ENCODE measurements around the gene TRA2B. TPM values are rescaled to one million over a fixed set of nuclear protein-coding genes. Genes with fewer than 3 reads are reported as not detected.

Gene TRA2B
- total and polyA plus RNA-seq, 2 of the 8 experiments (the other 6 are each of a cell fraction or from before 2014, with no cell fraction given), result 206 to 274 TPM

DNA sequence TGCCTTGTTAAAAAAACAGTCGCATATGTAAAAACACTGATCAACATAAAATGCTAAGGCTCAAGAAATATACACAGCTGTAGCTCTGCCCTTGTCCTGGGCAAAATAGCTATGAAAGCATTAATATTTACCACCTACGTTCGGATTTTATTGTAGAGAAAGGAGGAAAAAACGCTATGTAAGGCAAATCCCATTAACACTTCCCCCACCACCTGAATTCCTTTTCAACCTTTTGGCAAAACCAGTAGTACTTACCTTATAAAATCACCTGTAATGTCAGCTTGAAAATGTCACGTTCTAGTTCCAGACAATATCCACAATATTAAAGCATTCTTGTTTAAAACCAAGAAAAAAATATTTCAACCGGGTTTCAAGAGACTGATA lies 3.6 kb downstream of the TRA2B start:
- Histone ChIP-seq H2BK15ac (ENCODE audit: low read length) (no peak overlapping the region), H3K27me3 (replicated peaks in 1 of 4; ENCODE audit: control insufficient read depth in 3 of 4, extremely low read depth in 1 of 4, insufficient read depth in 3 of 4, low read length in 3 of 4) (no peaks in the 10 kb centered on the region), H3K14ac (ENCODE audit: insufficient read length) (no peak overlapping the region), H3K9me3 (ENCODE audit: insufficient read depth in 2 of 2, low read depth in 1 of 2, low read length in 1 of 2) (no peaks in the 10 kb centered on the region; a peak in 1 of 4 replicates), H4K5ac (ENCODE audit: insufficient read length, low read depth, low read length) (no peak overlapping the region), H3K79me1 (ENCODE audit: low read depth, low read length) (no peaks in the 10 kb centered on the region), H2BK12ac (ENCODE audit: low read depth, low read length) (no peak overlapping the region), H2AK5ac (ENCODE audit: low read depth, low read length) (no peak overlapping the region), H4K8ac (ENCODE audit: extremely low read depth, insufficient read depth, low read length) (no peak overlapping the region), H3K79me2 (ENCODE audit: control insufficient read depth in 1 of 2, insufficient read depth in 2 of 2, low read length in 2 of 2) (peaks cover 81 to 87% of the 10 kb centered on the region in 2 experiments), H3K4me3 (ENCODE audit: extremely low read depth in 1 of 4, insufficient read depth in 2 of 4, low read depth in 3 of 4, low read length in 4 of 4) (peak overlapping the region; percentile 83 to 100 (median 96); a peak in 7 of 8 replicates), H3K4me2 (ENCODE audit: insufficient read depth in 1 of 2, low read depth in 2 of 2, low read length in 2 of 2) (peak overlapping the region; percentile 81 to 87), H2BK20ac (ENCODE audit: low read length) (no peak overlapping the region), H2BK120ac (replicated peaks; ENCODE audit: low read depth, low read length) (no peak overlapping the region), H3K4ac (replicated peaks; ENCODE audit: insufficient read length, low read depth, low read length) (no peak overlapping the region), H2AFZ (ENCODE audit: low read length) (no peak overlapping the region), H3K27ac (ENCODE audit: low read depth, low read length) (no peak overlapping the region), H3K36me3 (ENCODE audit: control insufficient read depth in 2 of 4, insufficient read depth in 4 of 4, low read length in 3 of 4) (peaks cover 0 to 28% (median 12%) of the 10 kb centered on the region in 4 experiments; a peak in 5 of 8 replicates), H3K4me1 (replicated peaks in 1 of 4; ENCODE audit: control insufficient read depth in 3 of 4, insufficient read depth in 4 of 4, low read length in 3 of 4) (peaks cover 0 to 18% (median 8%) of the 10 kb centered on the region in 4 experiments; a peak in 4 of 7 replicates), H3K9ac (replicated peaks in 1 of 4; ENCODE audit: extremely low read depth in 1 of 4, low read depth in 3 of 4, low read length in 3 of 4) (peak overlapping the region in 1 of 4 experiments; percentile 41; a peak in 1 of 7 replicates), H3K56ac (replicated peaks; ENCODE audit: insufficient read length, low read depth, low read length) (no peak overlapping the region), H3K18ac (ENCODE audit: extremely low read depth, low read length) (no peak overlapping the region), H4K91ac (replicated peaks; ENCODE audit: insufficient read length, low read length) (no peak overlapping the region), H4K20me1 (replicated peaks in 1 of 2; ENCODE audit: control insufficient read depth in 1 of 2, insufficient read depth in 2 of 2, low read length in 2 of 2) (peaks cover 41 to 63% of the 10 kb centered on the region in 2 experiments), H3K23ac (ENCODE audit: insufficient read length) (no peak overlapping the region), H2BK5ac (ENCODE audit: low read depth, low read length) (no peak overlapping the region), H3K23me2 (ENCODE audit: low read depth, low read length) (peaks cover 12% of the 10 kb centered on the region; the same call in 1 of the 2 replicates)
- DNase-seq (ENCODE audit: low read depth in 1 of 2, low spot score in 2 of 2) (no peak), FAIRE-seq (no peak)
- ChIA-PET POLR2A (ENCODE audit: partially characterized antibody) (interaction anchor here (0.8 to 1.5 kb wide), 6 partner anchors 9 to 27 kb away, joined by 3 to 7 read pairs (median 5); no protein-coding TSS in a partner anchor), CTCF (ENCODE audit: partially characterized antibody) (interaction anchor here (2.7 kb wide), 1 partner anchor 274 kb away, joined by 6 read pairs; no protein-coding TSS in a partner anchor)
- TF ChIP-seq POLR2AphosphoS5 (IDR thresholded peaks at IDR 0.05; ENCODE audit: low read depth, low read length) (peak; percentile 14; the same call in 1 of the 2 replicates), BCL11A (IDR thresholded peaks at IDR 0.05; ENCODE audit: low read depth in 2 of 2, low read length in 2 of 2) (no peak)
- WGBS, 2 experiments (ENCODE audit: extremely low coverage in 1 of 2, insufficient coverage in 1 of 2, insufficient read length in 1 of 2, insufficient replicate concordance in 2 of 2, low coverage in 1 of 2, low lambda C conversion rate in 2 of 2, missing lambda C conversion rate in 1 of 2), result 3% methylated on average over 6 of the region's 6 CpGs; no CpG with 5 or more reads in 1 of the 2 experiments

All from H1 (cell line).